Measurements from ENCODE around the gene FAR2. TPM values are rescaled to one million over a fixed set of nuclear protein-coding genes. Genes with fewer than 3 reads are reported as not detected.

FAR2 gene
- total RNA-seq, 2 donors from 2014 or later = 1.0 TPM; not detected in 1

DNA sequence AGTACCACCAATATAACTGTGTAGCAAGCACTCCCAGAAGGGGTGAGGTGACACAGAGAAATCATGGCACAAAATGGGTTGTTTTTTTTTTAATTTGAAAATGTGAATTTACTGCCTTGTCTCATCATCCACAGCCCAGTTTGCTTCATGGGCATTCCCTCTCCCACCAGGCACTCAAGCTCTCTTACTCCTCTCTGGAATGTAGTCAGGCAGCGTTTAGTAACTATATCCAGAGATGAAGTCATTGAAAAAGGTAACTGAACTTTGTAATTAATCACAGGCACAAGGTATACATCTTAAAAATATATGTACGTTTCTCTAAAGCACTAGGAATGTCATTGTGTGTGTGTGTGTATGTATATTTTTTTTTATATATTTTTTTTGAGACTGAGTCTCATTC lies 91.4 kb downstream of the FAR2 start:
- DNase-seq (no peak), ATAC-seq (no peak)
- Histone ChIP-seq H3K4me1 (no peaks in the 10 kb centered on the region), H3K27me3 (no peaks in the 10 kb centered on the region), H3K36me3 (replicated peaks in 1 of 2; ENCODE audit: insufficient read depth in 1 of 2, low read depth in 2 of 2) (no peaks in the 10 kb centered on the region), H3K4me3 (no peak overlapping the region), H3K9me3 (no peaks in the 10 kb centered on the region), H3K27ac (no peak overlapping the region)
- no peak for TF ChIP-seq POLR2A (IDR thresholded peaks at IDR 0.05)
- TF ChIP-seq, protein P1, sequence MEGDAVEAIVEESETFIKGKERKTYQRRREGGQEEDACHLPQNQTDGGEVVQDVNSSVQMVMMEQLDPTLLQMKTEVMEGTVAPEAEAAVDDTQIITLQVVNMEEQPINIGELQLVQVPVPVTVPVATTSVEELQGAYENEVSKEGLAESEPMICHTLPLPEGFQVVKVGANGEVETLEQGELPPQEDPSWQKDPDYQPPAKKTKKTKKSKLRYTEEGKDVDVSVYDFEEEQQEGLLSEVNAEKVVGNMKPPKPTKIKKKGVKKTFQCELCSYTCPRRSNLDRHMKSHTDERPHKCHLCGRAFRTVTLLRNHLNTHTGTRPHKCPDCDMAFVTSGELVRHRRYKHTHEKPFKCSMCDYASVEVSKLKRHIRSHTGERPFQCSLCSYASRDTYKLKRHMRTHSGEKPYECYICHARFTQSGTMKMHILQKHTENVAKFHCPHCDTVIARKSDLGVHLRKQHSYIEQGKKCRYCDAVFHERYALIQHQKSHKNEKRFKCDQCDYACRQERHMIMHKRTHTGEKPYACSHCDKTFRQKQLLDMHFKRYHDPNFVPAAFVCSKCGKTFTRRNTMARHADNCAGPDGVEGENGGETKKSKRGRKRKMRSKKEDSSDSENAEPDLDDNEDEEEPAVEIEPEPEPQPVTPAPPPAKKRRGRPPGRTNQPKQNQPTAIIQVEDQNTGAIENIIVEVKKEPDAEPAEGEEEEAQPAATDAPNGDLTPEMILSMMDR (IDR thresholded peaks at IDR 0.05) = no peak
- WGBS, 2 donors = 33 to 40% methylated on average over 2 of the region's 2 CpGs
- intact Hi-C loops (cut with DNase I) = no loop called here

DNA sequence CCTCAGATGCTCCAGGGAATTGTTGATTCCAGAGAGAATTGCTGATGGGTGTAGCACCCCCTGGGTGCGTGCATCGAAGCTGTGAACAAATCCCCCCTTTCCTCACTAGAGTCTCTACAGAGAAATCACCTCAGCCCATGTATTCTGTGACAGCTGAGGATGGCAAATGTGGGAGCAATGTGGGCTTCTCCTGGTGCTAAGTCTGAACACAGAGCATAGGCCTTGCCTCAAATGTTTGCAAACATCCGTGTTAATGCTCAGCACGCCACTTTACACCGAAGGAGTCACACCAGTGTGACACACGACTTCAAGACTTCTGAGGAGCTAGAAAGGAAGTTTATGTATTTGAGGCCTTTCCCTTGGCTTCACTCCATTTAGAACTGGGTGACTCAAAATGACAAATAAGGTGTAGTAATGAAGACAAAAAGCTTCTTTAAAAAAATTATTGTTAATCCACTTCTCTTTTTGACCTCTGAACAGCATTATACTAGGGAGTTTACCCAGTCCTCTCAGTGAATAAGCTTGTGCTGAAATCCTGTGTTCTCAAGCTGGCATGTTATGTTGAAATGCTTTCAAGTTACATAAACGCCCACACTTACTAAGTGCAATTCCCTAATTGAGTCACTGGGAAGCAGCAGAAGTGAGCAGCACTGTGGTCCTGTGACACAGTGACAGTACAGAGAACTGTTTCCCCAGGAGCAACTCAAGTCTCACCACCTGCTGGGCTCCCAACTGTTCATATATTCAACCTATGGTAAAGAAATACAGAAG lies 92.9 kb downstream of the FAR2 start:
- 45 to 66% methylated on average over 7 of the region's 7 CpGs for WGBS, 2 donors
- peak in 1 of 4 donors; percentile 62 for DNase-seq
- no peak for TF ChIP-seq POLR2A (IDR thresholded peaks at IDR 0.05)
- TF ChIP-seq, protein P1 (IDR thresholded peaks at IDR 0.05) = no peak
- H3K36me3 ChIP-seq (replicated peaks in 1 of 2; ENCODE audit: insufficient read depth in 1 of 2, low read depth in 2 of 2) = no peaks in the 10 kb centered on the region
- no peak overlapping the region for H3K4me3 ChIP-seq
- no peaks in the 10 kb centered on the region for H3K9me3 ChIP-seq
- no peaks in the 10 kb centered on the region for H3K4me1 ChIP-seq
- no peaks in the 10 kb centered on the region for H3K27me3 ChIP-seq
- intact Hi-C loops (cut with DNase I) = no loop called here
- ATAC-seq = peak; percentile 56
- H3K27ac ChIP-seq = peak overlapping the region in 2 of 4 donors; percentile 19 to 58

DNA sequence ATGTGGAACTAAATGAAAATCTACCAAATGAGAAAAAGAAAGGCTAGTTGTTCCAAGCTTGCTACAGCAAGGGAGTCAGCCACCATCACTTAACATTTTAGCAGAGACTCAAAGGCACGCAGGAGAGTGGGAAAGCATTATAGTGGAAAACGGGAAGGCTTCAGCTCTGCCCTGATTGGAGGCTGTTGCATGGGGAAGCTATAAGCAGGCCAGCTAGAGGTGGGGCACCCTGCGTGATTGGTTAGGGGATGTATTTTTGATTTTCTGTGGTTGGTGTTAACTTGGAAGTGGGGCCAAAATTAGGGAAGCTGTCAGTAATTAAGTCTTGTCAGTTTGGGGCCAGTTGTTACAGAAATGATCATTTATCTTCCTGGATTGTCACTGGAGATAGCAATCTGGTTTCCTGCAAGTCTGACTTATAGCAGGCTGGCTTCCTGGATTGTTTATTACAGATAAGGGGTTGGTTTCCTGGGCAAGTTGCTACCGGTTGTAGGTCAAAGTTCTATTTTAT lies 93.9 kb downstream of the FAR2 start:
- ATAC-seq = no peak
- TF ChIP-seq, protein P1 (IDR thresholded peaks at IDR 0.05) = no peak
- no peak for TF ChIP-seq POLR2A (IDR thresholded peaks at IDR 0.05)

DNA sequence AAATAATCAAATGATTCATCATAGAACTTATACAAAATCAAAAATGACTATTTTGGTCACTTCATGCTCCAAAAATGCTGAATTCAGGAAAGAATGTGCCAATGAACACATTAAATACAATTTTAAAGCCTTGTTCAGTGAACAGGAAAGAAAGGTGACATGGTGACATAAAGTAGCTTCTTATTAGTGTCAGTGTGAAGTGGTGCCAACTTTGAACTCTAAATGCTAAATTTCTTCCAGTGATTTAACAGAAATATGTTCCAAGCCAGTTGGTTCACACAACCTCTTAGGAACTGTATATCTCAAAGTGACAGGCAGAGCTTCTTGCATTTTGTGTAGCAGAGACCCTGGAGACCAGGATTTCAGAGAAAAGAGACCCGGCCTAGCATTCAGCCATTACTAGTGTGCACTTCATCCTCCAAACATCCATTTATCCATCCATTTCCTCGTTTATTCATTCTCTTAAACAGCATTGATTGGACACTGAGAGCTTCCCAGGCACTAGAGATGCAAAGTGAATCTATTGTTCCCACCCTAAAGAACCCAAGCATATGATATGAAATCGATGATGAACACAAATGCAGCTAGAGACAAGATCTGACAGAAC lies 95.2 kb downstream of the FAR2 start:
- Histone ChIP-seq H3K4me3 (no peak overlapping the region), H3K4me1 (no peaks in the 10 kb centered on the region), H3K36me3 (replicated peaks in 1 of 2; ENCODE audit: insufficient read depth in 1 of 2, low read depth in 2 of 2) (no peaks in the 10 kb centered on the region), H3K9me3 (no peaks in the 10 kb centered on the region), H3K27me3 (no peaks in the 10 kb centered on the region), H3K27ac (no peak overlapping the region)
- DNase-seq = no peak
- ATAC-seq = no peak
- no peak for TF ChIP-seq POLR2A (IDR thresholded peaks at IDR 0.05)
- intact Hi-C loops (cut with DNase I) = no loop called here
- WGBS, 2 donors = 77 to 79% methylated on average over 3 of the region's 3 CpGs

More for the DNA sequence above, 93.9 kb downstream of the FAR2 start:
- WGBS, 2 donors = 42 to 46% methylated on average over 4 of the region's 4 CpGs
- no peaks in the 10 kb centered on the region for H3K4me1 ChIP-seq
- peak overlapping the region in 1 of 4 donors; percentile 58 for H3K27ac ChIP-seq
- no peaks in the 10 kb centered on the region for H3K27me3 ChIP-seq
- DNase-seq = peak in 1 of 4 donors; percentile 18
- H3K4me3 ChIP-seq = no peak overlapping the region
- H3K9me3 ChIP-seq = no peaks in the 10 kb centered on the region
- intact Hi-C loops (cut with DNase I) = no loop called here
- H3K36me3 ChIP-seq (replicated peaks in 1 of 2; ENCODE audit: insufficient read depth in 1 of 2, low read depth in 2 of 2) = no peaks in the 10 kb centered on the region

DNA sequence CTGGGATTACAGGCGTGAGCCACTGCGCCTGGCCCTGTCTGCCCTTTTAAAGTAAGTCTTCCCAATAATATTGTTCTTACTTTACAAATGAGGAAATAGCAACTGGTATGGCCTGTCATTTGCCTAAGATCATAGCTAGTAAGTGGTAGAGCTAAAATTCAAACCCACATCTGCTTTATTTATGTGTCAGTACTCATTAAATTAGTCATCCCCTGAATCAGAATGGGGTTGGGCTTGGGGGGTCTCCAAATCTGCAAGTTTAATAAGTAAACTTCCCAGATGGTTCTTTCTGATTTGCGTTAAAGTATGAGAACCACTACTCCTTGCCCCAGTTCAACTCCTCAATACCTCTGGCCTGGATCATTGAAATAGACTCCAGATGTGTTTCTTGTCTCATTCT lies 96.2 kb downstream of the FAR2 start:
- DNase-seq (no peak), ATAC-seq (no peak)
- no peaks in the 10 kb centered on the region for H3K9me3 ChIP-seq
- H3K4me1 ChIP-seq = no peaks in the 10 kb centered on the region
- H3K27ac ChIP-seq = no peak overlapping the region
- H3K36me3 ChIP-seq (replicated peaks in 1 of 2; ENCODE audit: insufficient read depth in 1 of 2, low read depth in 2 of 2) = no peaks in the 10 kb centered on the region
- intact Hi-C loops (cut with DNase I) = no loop called here
- H3K27me3 ChIP-seq = no peaks in the 10 kb centered on the region
- no peak overlapping the region for H3K4me3 ChIP-seq
- WGBS, 2 donors = 73 to 82% methylated on average over 3 of the region's 3 CpGs
- TF ChIP-seq, protein P1 (IDR thresholded peaks at IDR 0.05) = no peak
- no peak for TF ChIP-seq POLR2A (IDR thresholded peaks at IDR 0.05)
